Measurements from ENCODE around the gene SAFB. TPM values are rescaled to one million over a fixed set of nuclear protein-coding genes. Genes with fewer than 3 reads are reported as not detected.

SAFB gene

DNA sequence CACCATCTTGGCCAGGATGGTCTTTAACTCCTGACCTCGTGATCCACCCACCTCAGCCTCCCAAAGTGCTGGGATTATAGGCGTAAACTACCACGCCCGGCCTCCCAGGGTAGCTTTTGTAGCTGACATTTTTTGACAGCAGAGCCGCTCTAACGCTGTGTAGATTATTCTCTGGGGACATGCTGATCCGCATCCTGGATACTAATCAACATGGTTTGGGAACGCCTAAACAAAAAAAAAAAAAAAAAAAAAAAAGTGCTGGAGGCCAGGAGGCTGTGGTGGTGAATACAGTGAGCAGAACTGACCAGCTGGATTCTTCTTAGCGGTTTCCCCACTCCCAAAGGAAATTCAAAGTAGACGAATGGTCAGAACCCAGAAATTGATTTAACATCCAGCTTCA, 91.9 kb downstream of the SAFB start:
- H3K4me3 ChIP-seq (ENCODE audit: low read length in 2 of 2): no peak overlapping the region
- H3K23ac ChIP-seq (ENCODE audit: low read depth, low read length, poor library complexity): no peak overlapping the region
- no peak overlapping the region for H2BK12ac ChIP-seq (ENCODE audit: low read length)
- no peak overlapping the region for H2BK120ac ChIP-seq (ENCODE audit: low read depth, low read length)
- H3K36me3 ChIP-seq (replicated peaks in 1 of 2; ENCODE audit: control insufficient read depth in 2 of 2, insufficient read depth in 2 of 2, low read length in 2 of 2): peaks cover 38 to 69% of the 10 kb centered on the region in 2 donors
- no peaks in the 10 kb centered on the region for H3K9me3 ChIP-seq (replicated peaks in 1 of 2; ENCODE audit: control insufficient read depth in 2 of 2, insufficient read depth in 1 of 2, low read depth in 1 of 2, low read length in 2 of 2)
- H4K91ac ChIP-seq (ENCODE audit: low read depth, low read length, poor library complexity): no peak overlapping the region
- H3K14ac ChIP-seq (ENCODE audit: low read length): no peak overlapping the region
- H3K27ac ChIP-seq (replicated peaks; ENCODE audit: low read length): no peak overlapping the region
- H3K9ac ChIP-seq (ENCODE audit: low read depth, low read length, poor library complexity): no peak overlapping the region
- peaks cover 5 to 8% of the 10 kb centered on the region in 2 donors for H3K4me1 ChIP-seq (ENCODE audit: control insufficient read depth in 2 of 2, insufficient read depth in 1 of 2, low read depth in 1 of 2, low read length in 2 of 2)
- no peak for DNase-seq (ENCODE audit: low spot score)
- no peak overlapping the region for H2BK5ac ChIP-seq (ENCODE audit: low read length)
- peaks cover 12% of the 10 kb centered on the region for H3K79me1 ChIP-seq (ENCODE audit: low read depth, low read length)
- H3K4ac ChIP-seq (ENCODE audit: low read length): no peak overlapping the region
- H2AK5ac ChIP-seq (ENCODE audit: low read depth, low read length): no peak overlapping the region
- no peaks in the 10 kb centered on the region for H3K27me3 ChIP-seq (ENCODE audit: control insufficient read depth in 3 of 3, insufficient read depth in 3 of 3, low read depth in 1 of 3, low read length in 3 of 3)
- H2BK15ac ChIP-seq (ENCODE audit: low read length): no peak overlapping the region
- H3K4me2 ChIP-seq (ENCODE audit: insufficient read depth, low read length, poor library complexity, severe bottlenecking): no peak overlapping the region
- no peak overlapping the region for H2AFZ ChIP-seq (ENCODE audit: low read length)
- H3K18ac ChIP-seq (ENCODE audit: low read length): no peak overlapping the region
- no CpG with 5 or more reads among the region's 10 CpGs for WGBS, 2 donors (ENCODE audit: extremely low coverage in 2 of 2, insufficient read length in 2 of 2, insufficient replicate concordance in 1 of 2)
- H4K8ac ChIP-seq (ENCODE audit: low read depth, low read length): no peak overlapping the region

DNA sequence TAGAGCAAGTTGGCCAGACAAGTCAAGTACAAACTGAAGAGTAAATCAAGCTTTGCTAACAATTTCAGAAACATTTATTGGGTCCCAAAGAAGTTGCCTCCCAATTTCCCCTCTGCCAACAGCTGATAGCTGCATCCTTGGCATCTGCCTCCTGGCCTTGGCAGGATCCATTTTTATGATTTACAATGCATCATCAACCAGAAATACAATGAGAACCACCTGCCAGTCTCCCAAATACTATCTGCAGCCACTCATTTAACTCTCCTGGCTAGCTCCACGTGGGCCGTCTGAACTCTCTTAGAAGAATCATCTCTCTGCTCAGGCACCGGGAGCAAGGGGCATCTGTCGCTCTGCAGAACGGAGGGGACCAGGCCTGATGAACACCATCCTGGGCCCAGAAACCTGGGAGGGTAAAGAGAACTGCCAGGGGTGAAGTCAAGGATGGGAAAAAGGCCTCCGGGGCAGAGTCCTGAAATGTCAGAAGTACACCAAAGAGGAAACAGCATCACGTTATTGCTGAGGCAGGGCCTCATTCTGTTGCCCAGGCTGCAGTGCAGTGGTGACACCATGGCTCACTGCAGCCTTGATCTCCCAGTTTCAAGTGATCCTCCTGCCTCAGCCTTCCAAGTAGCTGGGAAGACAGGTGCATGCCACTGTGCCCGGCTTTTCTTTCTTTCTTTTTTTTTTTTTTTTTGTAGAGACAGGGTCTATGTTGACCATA, 94.5 kb downstream of the SAFB start:
- H3K36me3 ChIP-seq (replicated peaks in 1 of 2; ENCODE audit: control insufficient read depth in 2 of 2, insufficient read depth in 2 of 2, low read length in 2 of 2): peaks cover 20 to 45% of the 10 kb centered on the region in 2 donors
- no peak overlapping the region for H2BK15ac ChIP-seq (ENCODE audit: low read length)
- no peak overlapping the region for H4K8ac ChIP-seq (ENCODE audit: low read depth, low read length)
- H3K23ac ChIP-seq (ENCODE audit: low read depth, low read length, poor library complexity): no peak overlapping the region
- no peak overlapping the region for H3K27ac ChIP-seq (replicated peaks; ENCODE audit: low read length)
- H2BK12ac ChIP-seq (ENCODE audit: low read length): no peak overlapping the region
- H3K4me1 ChIP-seq (ENCODE audit: control insufficient read depth in 2 of 2, insufficient read depth in 1 of 2, low read depth in 1 of 2, low read length in 2 of 2): peaks cover 5 to 9% of the 10 kb centered on the region in 2 donors
- no peaks in the 10 kb centered on the region for H3K27me3 ChIP-seq (ENCODE audit: control insufficient read depth in 3 of 3, insufficient read depth in 3 of 3, low read depth in 1 of 3, low read length in 3 of 3)
- peak overlapping the region in 1 of 2 donors; percentile 3 for H3K4me3 ChIP-seq (ENCODE audit: low read length in 2 of 2)
- no peak overlapping the region for H3K4me2 ChIP-seq (ENCODE audit: insufficient read depth, low read length, poor library complexity, severe bottlenecking)
- no peak overlapping the region for H2AFZ ChIP-seq (ENCODE audit: low read length)
- DNase-seq (ENCODE audit: low spot score): no peak
- H3K14ac ChIP-seq (ENCODE audit: low read length): no peak overlapping the region
- no peak overlapping the region for H3K9ac ChIP-seq (ENCODE audit: low read depth, low read length, poor library complexity)
- H2AK5ac ChIP-seq (ENCODE audit: low read depth, low read length): no peak overlapping the region
- peaks cover 9% of the 10 kb centered on the region for H3K79me1 ChIP-seq (ENCODE audit: low read depth, low read length)
- H2BK120ac ChIP-seq (ENCODE audit: low read depth, low read length): no peak overlapping the region
- H3K4ac ChIP-seq (ENCODE audit: low read length): no peak overlapping the region
- H3K18ac ChIP-seq (ENCODE audit: low read length): no peak overlapping the region
- no peak overlapping the region for H4K91ac ChIP-seq (ENCODE audit: low read depth, low read length, poor library complexity)
- H2BK5ac ChIP-seq (ENCODE audit: low read length): no peak overlapping the region
- no CpG with 5 or more reads among the region's 8 CpGs for WGBS, 2 donors (ENCODE audit: extremely low coverage in 2 of 2, insufficient read length in 2 of 2, insufficient replicate concordance in 1 of 2)
- no peaks in the 10 kb centered on the region for H3K9me3 ChIP-seq (replicated peaks in 1 of 2; ENCODE audit: control insufficient read depth in 2 of 2, insufficient read depth in 1 of 2, low read depth in 1 of 2, low read length in 2 of 2)

Small RNA genes within 50 kb of the gene (small RNA-seq; reads per million reads assigned to genes)
- not detected for gene SNRPEP4 (ENCODE audit: insufficient read depth)

Measured in neuronal stem cell (in vitro differentiated cells).